Measurements from ENCODE around the gene ALDH5A1. TPM values are rescaled to one million over a fixed set of nuclear protein-coding genes. Genes with fewer than 3 reads are reported as not detected.

Gene ALDH5A1
- total and polyA plus RNA-seq, 2 of the 13 experiments (the other 11 are each of a cell fraction or from before 2014, with no cell fraction given) = 12.8 to 32.5 TPM

GRCh38 chr6:24493945-24494820, 586 bp upstream of the ALDH5A1 start (continued):
- TF ChIP-seq ZNF318 (CRISPR knock-in tag; IDR thresholded peaks at IDR 0.05) (no peak), TARDBP (CRISPR knock-in tag; IDR thresholded peaks at IDR 0.05) (no peak), ZNF629 (CRISPR knock-in tag; conservative IDR thresholded peaks at IDR 0.05) (no peak), CSRNP1 (CRISPR knock-in tag; IDR thresholded peaks at IDR 0.05) (no peak), ZNF512 (CRISPR knock-in tag; IDR thresholded peaks at IDR 0.05) (0 out of 2 replicates have a peak, but pooled peaks have one; percentile 44), SMAD9 (CRISPR knock-in tag; IDR thresholded peaks at IDR 0.05) (no peak)
- TF ChIP-seq, protein P1, sequence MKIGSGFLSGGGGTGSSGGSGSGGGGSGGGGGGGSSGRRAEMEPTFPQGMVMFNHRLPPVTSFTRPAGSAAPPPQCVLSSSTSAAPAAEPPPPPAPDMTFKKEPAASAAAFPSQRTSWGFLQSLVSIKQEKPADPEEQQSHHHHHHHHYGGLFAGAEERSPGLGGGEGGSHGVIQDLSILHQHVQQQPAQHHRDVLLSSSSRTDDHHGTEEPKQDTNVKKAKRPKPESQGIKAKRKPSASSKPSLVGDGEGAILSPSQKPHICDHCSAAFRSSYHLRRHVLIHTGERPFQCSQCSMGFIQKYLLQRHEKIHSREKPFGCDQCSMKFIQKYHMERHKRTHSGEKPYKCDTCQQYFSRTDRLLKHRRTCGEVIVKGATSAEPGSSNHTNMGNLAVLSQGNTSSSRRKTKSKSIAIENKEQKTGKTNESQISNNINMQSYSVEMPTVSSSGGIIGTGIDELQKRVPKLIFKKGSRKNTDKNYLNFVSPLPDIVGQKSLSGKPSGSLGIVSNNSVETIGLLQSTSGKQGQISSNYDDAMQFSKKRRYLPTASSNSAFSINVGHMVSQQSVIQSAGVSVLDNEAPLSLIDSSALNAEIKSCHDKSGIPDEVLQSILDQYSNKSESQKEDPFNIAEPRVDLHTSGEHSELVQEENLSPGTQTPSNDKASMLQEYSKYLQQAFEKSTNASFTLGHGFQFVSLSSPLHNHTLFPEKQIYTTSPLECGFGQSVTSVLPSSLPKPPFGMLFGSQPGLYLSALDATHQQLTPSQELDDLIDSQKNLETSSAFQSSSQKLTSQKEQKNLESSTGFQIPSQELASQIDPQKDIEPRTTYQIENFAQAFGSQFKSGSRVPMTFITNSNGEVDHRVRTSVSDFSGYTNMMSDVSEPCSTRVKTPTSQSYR (CRISPR knock-in tag; IDR thresholded peaks at IDR 0.05; ENCODE audit: borderline replicate concordance) = no peak
- TF ChIP-seq, protein P2, sequence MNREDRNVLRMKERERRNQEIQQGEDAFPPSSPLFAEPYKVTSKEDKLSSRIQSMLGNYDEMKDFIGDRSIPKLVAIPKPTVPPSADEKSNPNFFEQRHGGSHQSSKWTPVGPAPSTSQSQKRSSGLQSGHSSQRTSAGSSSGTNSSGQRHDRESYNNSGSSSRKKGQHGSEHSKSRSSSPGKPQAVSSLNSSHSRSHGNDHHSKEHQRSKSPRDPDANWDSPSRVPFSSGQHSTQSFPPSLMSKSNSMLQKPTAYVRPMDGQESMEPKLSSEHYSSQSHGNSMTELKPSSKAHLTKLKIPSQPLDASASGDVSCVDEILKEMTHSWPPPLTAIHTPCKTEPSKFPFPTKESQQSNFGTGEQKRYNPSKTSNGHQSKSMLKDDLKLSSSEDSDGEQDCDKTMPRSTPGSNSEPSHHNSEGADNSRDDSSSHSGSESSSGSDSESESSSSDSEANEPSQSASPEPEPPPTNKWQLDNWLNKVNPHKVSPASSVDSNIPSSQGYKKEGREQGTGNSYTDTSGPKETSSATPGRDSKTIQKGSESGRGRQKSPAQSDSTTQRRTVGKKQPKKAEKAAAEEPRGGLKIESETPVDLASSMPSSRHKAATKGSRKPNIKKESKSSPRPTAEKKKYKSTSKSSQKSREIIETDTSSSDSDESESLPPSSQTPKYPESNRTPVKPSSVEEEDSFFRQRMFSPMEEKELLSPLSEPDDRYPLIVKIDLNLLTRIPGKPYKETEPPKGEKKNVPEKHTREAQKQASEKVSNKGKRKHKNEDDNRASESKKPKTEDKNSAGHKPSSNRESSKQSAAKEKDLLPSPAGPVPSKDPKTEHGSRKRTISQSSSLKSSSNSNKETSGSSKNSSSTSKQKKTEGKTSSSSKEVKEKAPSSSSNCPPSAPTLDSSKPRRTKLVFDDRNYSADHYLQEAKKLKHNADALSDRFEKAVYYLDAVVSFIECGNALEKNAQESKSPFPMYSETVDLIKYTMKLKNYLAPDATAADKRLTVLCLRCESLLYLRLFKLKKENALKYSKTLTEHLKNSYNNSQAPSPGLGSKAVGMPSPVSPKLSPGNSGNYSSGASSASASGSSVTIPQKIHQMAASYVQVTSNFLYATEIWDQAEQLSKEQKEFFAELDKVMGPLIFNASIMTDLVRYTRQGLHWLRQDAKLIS (CRISPR knock-in tag; IDR thresholded peaks at IDR 0.05) = no peak

All from HepG2 (cell line).